Heart left ventricle (tissue), 16 donors: ENCODE data around the gene FLT3LG. TPM values are rescaled to one million over a fixed set of nuclear protein-coding genes. Genes with fewer than 3 reads are reported as not detected.

Source experiments
- ATAC-seq, 4 donors: fragments of 200-7000 bp; cut with Tn5 transposase; one replicate each; pipeline ENCODE4 v1.9.1; 2020 to 2022; ENCODE audit warnings: moderate library complexity in 4 of 4, mild to moderate bottlenecking in 3 of 4, moderate number of reproducible peaks in 1 of 4
- DNase-seq, 5 donors: peaks; one replicate each; pipeline ENCODE4 v3.0.0-alpha.2; 2020
- H3K27ac ChIP-seq, 12 donors: fragments of 200-600 bp; sonication (generic) in 4 of 12; one replicate each; pipeline versions ENCODE4 v1.5.0 to v1.8.0; 2016 to 2022; ENCODE audit warnings: mild to moderate bottlenecking in 2 of 12
- H3K27me3 ChIP-seq, 9 donors: fragments of 200-600 bp; sonication (generic) in 2 of 9; one replicate each; pipeline versions ENCODE4 v1.5.1 to v1.8.0; 2016 to 2022; ENCODE audit warnings: mild to moderate bottlenecking in 3 of 9
- H3K36me3 ChIP-seq, 9 donors: fragments of 200-600 bp; sonication (generic) in 2 of 9; one replicate each; pipeline versions ENCODE4 v1.5.0 to v1.8.0; 2018 to 2022; ENCODE audit warnings: mild to moderate bottlenecking in 2 of 9
- H3K4me1 ChIP-seq, 12 donors: fragments of 200-600 bp; sonication (generic) in 4 of 12; one replicate each; pipeline versions ENCODE4 v1.5.0 to v1.8.0; 2016 to 2022; ENCODE audit warnings: mild to moderate bottlenecking in 3 of 12
- H3K4me3 ChIP-seq, 12 donors: fragments of 200-600 bp; sonication (generic) in 4 of 12; one replicate each; pipeline versions ENCODE4 v1.5.0 to v1.8.0; 2017 to 2022; ENCODE audit warnings: mild to moderate bottlenecking in 9 of 12, moderate library complexity in 4 of 12
- H3K9me3 ChIP-seq, 12 donors: fragments of 200-600 bp; sonication (generic) in 4 of 12; one replicate each; pipeline versions ENCODE4 v1.5.0 to v1.8.0; 2016 to 2022; ENCODE audit warnings: mild to moderate bottlenecking in 1 of 12
- CTCF ChIP-seq, 12 donors: fragments of 200-600 bp; sonication (generic) in 4 of 12; IDR thresholded peaks; one replicate each; pipeline versions ENCODE4 v1.5.0 to v1.8.0; 2018 to 2022; ENCODE audit warnings: antibody characterized with exemption in 12 of 12, mild to moderate bottlenecking in 5 of 12
- POLR2A ChIP-seq, 2 donors: fragments of 450-650 bp; IDR thresholded peaks; one replicate each; pipeline ENCODE4 v1.6.1; 2017; ENCODE audit warnings: antibody characterized with exemption in 2 of 2, mild to moderate bottlenecking in 2 of 2, moderate library complexity in 2 of 2
- WGBS, 4 donors: extraction: QIAGEN DNeasy Blood & Tissue Kit in 2 of 4; methylation state at CpG; one replicate each; pipeline versions ENCODE4 v1.1.5 to v1.1.7; 2013 to 2018; 5-methylcytosine and 5-hydroxymethylcytosine counted together
- intact Hi-C, 10 donors: fragments of 100-400 bp; cut with DNase I; formaldehyde crosslinking; loops; one replicate each; pipeline versions ENCODE4 v1.11.1 to v1.14.2; 2022
- polyA plus RNA-seq, 2 donors: library from polyadenylated mRNA; stranded (reverse); fragments of 200-250 nt; gene quantifications; one replicate each; pipeline ENCODE4 v1.2.3, GENCODE V29; 2013
- total RNA-seq, 9 donors: library from RNA; depleted of rRNA in 2 of 9; stranded (reverse); fragments of >200 nt in 2 of 9; fragmentation: NEBNext Ultra II Directional in 3 of 9; extraction: Animal tissue kit (Norgen Biotek cat#: 25700) in 3 of 9; gene quantifications; one replicate each; pipeline versions ENCODE4 v1.1.0 to v1.2.4, GENCODE V29; 2016 to 2023
- donor health status: ischemic (EF 13 %, LVEDD 7.1; RV severe dilation, severe dysfunction).
- donor health status: healthy with polysubstance abuse.
- donor health status: DM: no; HTN: yes; CAD: no.
- donor health status: DM: no; HTN: no; CAD: no.
- donor health status: ischemic (EF 25% LVEDD 6.9; RV normal size, moderate dysfunction).
- donor health status: ischemic (EF 25% LVEDD 5.7; RV mildly dilated, moderate dysfunction).
- donor health status: healthy.
- donor health status: DM: yes; HTN: yes; CAD: no.
- donor health status: ischemic (EF 35%, LVEDD 5.7; RV mildly dilated, moderate dysfunction).
- donor health status: nonischemic (EF 11% LVEDD 7.7; RV severe dilation, severe dysfunction).
- donor health status: DM: yes; HTN: yes; CAD: no.
- donor health status: PGD.
- donor health status: ischemic (EF 29% LVEDD 5.4; RV normal size, mild dysfunction).
- donor health status: nonischemic (EF 23%, LVEDD 6.1; RV moderate dilation, normal function).

FLT3LG gene
- total and polyA plus RNA-seq, 11 donors, result 1.7 to 13.4 (median 2.6) TPM

- H3K9me3 ChIP-seq, result no peaks in the 10 kb centered on the region
- intact Hi-C loops, result loop anchor here in 1 of 10 donors (2.0 kb wide), 1 partner anchor 15 kb away; the partner anchor contains the start of gene ALDH16A1
- H3K27ac ChIP-seq, result peak overlapping the region; percentile 47 to 81 (median 73)
- no peak for TF ChIP-seq CTCF (IDR thresholded peaks at IDR 0.05)
- TF ChIP-seq POLR2A (IDR thresholded peaks at IDR 0.05), result no peak
- no peak overlapping the region for H3K4me3 ChIP-seq
- H3K27me3 ChIP-seq, result no peaks in the 10 kb centered on the region
- peaks cover 0 to 38% (median 16%) of the 10 kb centered on the region in 12 donors for H3K4me1 ChIP-seq
- peaks cover 0 to 34% (median 11%) of the 10 kb centered on the region in 9 donors for H3K36me3 ChIP-seq
- DNase-seq (no peak), ATAC-seq (peak in 1 of 4 donors; percentile 2)
- WGBS, 4 donors, result 91 to 94% (median 93%) methylated on average over 13 to 19 of the region's 19 CpGs
Measured at GRCh38 chr19:49468199-49468598, 5.8 kb upstream of the FLT3LG start.

- Histone ChIP-seq H3K9me3 (no peaks in the 10 kb centered on the region), H3K36me3 (peaks cover 0 to 32% (median 9%) of the 10 kb centered on the region in 9 donors), H3K4me1 (peaks cover 0 to 45% (median 19%) of the 10 kb centered on the region in 12 donors), H3K27me3 (peaks cover 0 to 1% (median 0%) of the 10 kb centered on the region in 9 donors), H3K4me3 (no peak overlapping the region), H3K27ac (peak overlapping the region; percentile 47 to 85 (median 76))
- DNase-seq (peak; percentile 74 to 92 (median 86)), ATAC-seq (peak; percentile 76 to 94 (median 89))
- TF ChIP-seq POLR2A (IDR thresholded peaks at IDR 0.05) (peak in 1 of 2 donors; percentile 47), CTCF (IDR thresholded peaks at IDR 0.05) (no peak)
- WGBS, 4 donors, result 37 to 57% (median 51%) methylated on average over 15 of the region's 15 CpGs
- intact Hi-C loops, result loop anchor here in 1 of 10 donors (2.0 kb wide), 1 partner anchor 16 kb away; the partner anchor contains the start of gene ALDH16A1
Measured at GRCh38 chr19:49468746-49469447, 5.1 kb upstream of the FLT3LG start.

- TF ChIP-seq POLR2A (IDR thresholded peaks at IDR 0.05) (no peak), CTCF (IDR thresholded peaks at IDR 0.05) (peak in 2 of 12 donors; percentile 4 to 17)
- peaks cover 0 to 21% (median 6%) of the 10 kb centered on the region in 9 donors for H3K36me3 ChIP-seq
- peak overlapping the region in 11 of 12 donors; percentile 59 to 85 (median 74) for H3K27ac ChIP-seq
- peak overlapping the region in 1 of 12 donors; percentile 5 for H3K4me3 ChIP-seq
- 83 to 95% (median 91%) methylated on average over 14 to 25 of the region's 25 CpGs for WGBS, 4 donors
- DNase-seq (peak in 1 of 5 donors; percentile 77), ATAC-seq (no peak)
- intact Hi-C loops, result loop anchor here in 1 of 10 donors (2.0 kb wide), 1 partner anchor 17 kb away; the partner anchor contains the start of gene ALDH16A1
- peaks cover 0 to 46% (median 19%) of the 10 kb centered on the region in 12 donors for H3K4me1 ChIP-seq
- H3K27me3 ChIP-seq, result peaks cover 0 to 6% (median 0%) of the 10 kb centered on the region in 9 donors
- H3K9me3 ChIP-seq, result no peaks in the 10 kb centered on the region
Measured at GRCh38 chr19:49469828-49470614, 4.0 kb upstream of the FLT3LG start.
